H9 (cell line): ENCODE results near the gene TMEM164. TPM values are rescaled to one million over a fixed set of nuclear protein-coding genes. Genes with fewer than 3 reads are reported as not detected.

Experiments
- DNase-seq: peaks from one replicate; pipeline ENCODE4 v3.0.0-alpha.2; 2017
- H2AFZ ChIP-seq: one replicate; pipeline ENCODE4 v1.6.1; 2013; ENCODE audit warnings: mild to moderate bottlenecking, low read length, control low read depth, moderate library complexity
- H2AK5ac ChIP-seq: 2 replicates; pipeline ENCODE4 v1.6.1; 2013; ENCODE audit warnings: low read length, control low read depth, mixed read lengths; ENCODE audit not compliant: insufficient read length
- H2BK120ac ChIP-seq: one replicate; pipeline ENCODE4 v1.6.1; 2013; ENCODE audit warnings: low read depth, mild to moderate bottlenecking, low read length, control low read depth, inconsistent platforms; ENCODE audit not compliant: poor library complexity, severe bottlenecking
- H2BK12ac ChIP-seq: 2 replicates; pipeline ENCODE4 v1.6.1; 2013; ENCODE audit warnings: low read length, control low read depth, mixed read lengths, low read depth; ENCODE audit not compliant: insufficient read length
- H2BK15ac ChIP-seq: 2 replicates; pipeline ENCODE4 v1.6.1; 2013; ENCODE audit warnings: low read depth, low read length, control low read depth
- H2BK20ac ChIP-seq: one replicate; pipeline ENCODE4 v1.6.1; 2013; ENCODE audit warnings: low read depth, mild to moderate bottlenecking, low read length, control low read depth, inconsistent platforms; ENCODE audit not compliant: poor library complexity, severe bottlenecking
- H2BK5ac ChIP-seq: 2 replicates; pipeline ENCODE4 v1.6.1; 2013; ENCODE audit warnings: low read length, control low read depth, mixed read lengths; ENCODE audit not compliant: insufficient read length
- H3K14ac ChIP-seq: 2 replicates; pipeline ENCODE4 v1.6.1; 2013; ENCODE audit warnings: low read length, control low read depth; ENCODE audit not compliant: insufficient read depth
- H3K18ac ChIP-seq: 2 replicates; pipeline ENCODE4 v1.6.1; 2013; ENCODE audit warnings: low read depth, mild to moderate bottlenecking, mixed read lengths, low read length, control low read depth; ENCODE audit not compliant: insufficient read length
- H3K23ac ChIP-seq: 2 replicates; pipeline ENCODE4 v1.6.1; 2013; ENCODE audit warnings: low read length, control low read depth, mixed read lengths, low read depth; ENCODE audit not compliant: insufficient read length
- H3K23me2 ChIP-seq: 2 replicates; pipeline ENCODE4 v1.6.1; 2013; ENCODE audit warnings: low read depth, mild to moderate bottlenecking, mixed read lengths, low read length, control low read depth; ENCODE audit not compliant: insufficient read length, poor library complexity, severe bottlenecking
- H3K27ac ChIP-seq: 2 replicates; pipeline ENCODE4 v1.5.1; 2013; ENCODE audit warnings: low read length, control low read depth, mixed read lengths, low read depth; ENCODE audit not compliant: insufficient read length
- H3K27me3 ChIP-seq: 2 replicates; pipeline ENCODE4 v1.6.1; 2013; ENCODE audit warnings: low read length, control low read depth, inconsistent platforms; ENCODE audit not compliant: insufficient read depth
- H3K4ac ChIP-seq: 2 replicates; pipeline ENCODE4 v1.6.1; 2013; ENCODE audit warnings: low read depth, mild to moderate bottlenecking, control low read depth, inconsistent platforms, low read length, moderate library complexity
- H3K4me1 ChIP-seq: 2 replicates; pipeline ENCODE4 v1.6.1; 2013; ENCODE audit warnings: low read length, control low read depth, inconsistent platforms; ENCODE audit not compliant: insufficient read depth
- H3K4me2 ChIP-seq: 2 replicates; pipeline ENCODE4 v1.6.1; 2013; ENCODE audit warnings: low read length, control low read depth, mixed read lengths; ENCODE audit not compliant: insufficient read length, insufficient read depth
- H3K56ac ChIP-seq: 2 replicates; pipeline ENCODE4 v1.6.1; 2013; ENCODE audit warnings: low read depth, mild to moderate bottlenecking, mixed read lengths, low read length, control low read depth; ENCODE audit not compliant: insufficient read length
- H3K79me1 ChIP-seq: 2 replicates; pipeline ENCODE4 v1.6.1; 2013; ENCODE audit warnings: low read depth, mild to moderate bottlenecking, moderate library complexity, low read length, control low read depth, inconsistent platforms; ENCODE audit not compliant: insufficient read depth, poor library complexity, severe bottlenecking
- H3K79me2 ChIP-seq: 2 replicates; pipeline ENCODE4 v1.6.1; 2013; ENCODE audit warnings: low read length, control low read depth, inconsistent platforms; ENCODE audit not compliant: insufficient read depth
- H3K9ac ChIP-seq: 2 replicates; pipeline ENCODE4 v1.6.1; 2013; ENCODE audit warnings: low read length, control low read depth, mixed read lengths; ENCODE audit not compliant: insufficient read length; ENCODE audit errors: extremely low read depth
- H3K9me3 ChIP-seq: one replicate; pipeline ENCODE4 v1.6.1; 2013; ENCODE audit warnings: low read depth, low read length, inconsistent platforms; ENCODE audit not compliant: control insufficient read depth
- H3T11ph ChIP-seq: one replicate; pipeline ENCODE4 v1.6.1; 2013; ENCODE audit warnings: mild to moderate bottlenecking, low read length, control low read depth, inconsistent platforms
- H4K20me1 ChIP-seq: one replicate; pipeline ENCODE4 v1.6.1; 2013; ENCODE audit not compliant: control insufficient read depth, insufficient read length, insufficient read depth
- H4K5ac ChIP-seq: 2 replicates; pipeline ENCODE4 v1.6.1; 2013; ENCODE audit warnings: low read depth, mild to moderate bottlenecking, mixed read lengths, low read length, control low read depth; ENCODE audit not compliant: insufficient read length
- H4K8ac ChIP-seq: replicated peaks from 2 replicates; pipeline ENCODE4 v1.6.1; 2013; ENCODE audit warnings: low read length, control low read depth, mixed read lengths, low read depth; ENCODE audit not compliant: insufficient read length
- H4K91ac ChIP-seq: 2 replicates; pipeline ENCODE4 v1.6.1; 2013; ENCODE audit warnings: low read depth, mild to moderate bottlenecking, moderate library complexity, mixed read lengths, low read length, control low read depth; ENCODE audit not compliant: insufficient read length
- H3K27ac Mint-ChIP-seq, 3 experiments: 2 replicates in 2 of 3; 3 replicates in 1 of 3; pipeline ENCODE4 v1.8.0; 2020 to 2021; ENCODE audit warnings: mixed read lengths in 3 of 3, mild to moderate bottlenecking in 1 of 3, moderate library complexity in 1 of 3
- H3K27me3 Mint-ChIP-seq: 2 replicates; pipeline ENCODE4 v1.8.0; 2021; ENCODE audit warnings: low read depth, mild to moderate bottlenecking, moderate library complexity, mixed read lengths
- H3K36me3 Mint-ChIP-seq, 3 experiments: 2 replicates in 2 of 3; 3 replicates in 1 of 3; pipeline ENCODE4 v1.8.0; 2020 to 2021; ENCODE audit warnings: low read depth in 3 of 3, mixed read lengths in 3 of 3; ENCODE audit not compliant: insufficient read depth in 1 of 3
- H3K4me1 Mint-ChIP-seq, 2 experiments: 2 replicates each; pipeline ENCODE4 v1.8.0; 2020; ENCODE audit warnings: mixed read lengths in 2 of 2
- H3K4me3 Mint-ChIP-seq, 2 experiments: 2 replicates in 1 of 2; 3 replicates in 1 of 2; pipeline ENCODE4 v1.8.0; 2020 to 2021; ENCODE audit warnings: mild to moderate bottlenecking in 2 of 2, mixed read lengths in 2 of 2, moderate library complexity in 1 of 2
- H3K9me3 Mint-ChIP-seq, 2 experiments: 2 replicates in 1 of 2; 3 replicates in 1 of 2; pipeline ENCODE4 v1.8.0; 2020; ENCODE audit warnings: mild to moderate bottlenecking in 2 of 2, mixed read lengths in 2 of 2, moderate library complexity in 1 of 2
- CTCF ChIP-seq: fragments of 200-600 bp; sonication (generic); conservative IDR thresholded peaks from 3 replicates; pipeline ENCODE4 v1.8.0; 2021; ENCODE audit warnings: antibody characterized with exemption, mild to moderate bottlenecking
- WGBS: extraction: QIAGEN DNeasy Blood & Tissue Kit; methylation state at CpG from one replicate; pipeline ENCODE4 v1.1.7; 2013; ENCODE audit warnings: missing lambda C conversion rate, low lambda C conversion rate, mixed read lengths; ENCODE audit not compliant: insufficient read length; ENCODE audit errors: extremely low coverage; 5-methylcytosine and 5-hydroxymethylcytosine counted together
- total RNA-seq: library from RNA; stranded (reverse); gene quantifications from 2 replicates; pipeline ENCODE4 v1.2.1, GENCODE V29; 2021

Gene TMEM164
- total RNA-seq, 1 experiment from 2014 or later: 30.4 TPM

DNA sequence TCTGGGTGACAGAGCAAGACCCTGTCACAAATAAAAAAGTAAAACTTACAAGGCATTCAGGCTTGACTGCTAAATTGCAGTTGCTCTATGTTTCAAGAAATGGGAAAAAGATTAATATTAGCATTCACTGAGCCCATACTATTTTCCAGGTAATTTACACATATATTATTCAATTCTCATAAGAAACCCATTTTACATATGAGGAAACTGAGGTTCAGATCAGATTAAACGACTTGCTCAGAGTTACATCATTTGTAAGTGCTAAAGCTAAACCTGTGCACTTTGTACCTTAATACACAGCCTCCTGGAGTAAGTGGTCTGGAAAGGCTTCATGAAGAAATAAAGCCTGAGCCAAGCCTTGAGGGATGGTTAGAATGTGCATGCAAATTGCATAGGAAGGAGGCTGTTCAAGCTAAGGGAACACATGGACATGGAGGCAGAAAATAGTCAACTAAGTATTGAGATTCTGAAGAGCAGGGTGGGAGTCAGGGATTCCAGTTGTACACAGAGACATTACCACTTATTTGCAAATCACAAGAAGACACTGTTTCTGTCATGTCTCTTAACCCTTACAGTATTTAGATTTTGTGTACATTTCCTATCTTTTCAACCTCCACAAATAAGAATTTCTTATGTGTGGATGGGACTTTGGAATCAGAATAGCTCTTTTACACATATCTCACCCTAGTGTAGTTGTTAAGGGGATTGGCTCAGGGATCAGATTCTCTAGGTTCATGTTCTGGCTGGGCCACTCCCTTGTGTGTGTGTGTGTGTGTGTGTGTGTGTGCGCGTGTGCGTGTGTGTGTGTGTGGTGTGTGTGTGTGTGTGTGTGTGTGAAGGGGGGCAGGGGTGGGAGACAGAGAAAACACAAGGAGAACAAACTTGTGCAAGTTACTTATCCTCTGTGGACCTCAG lies 113.4 kb downstream of the TMEM164 start:
- H2BK20ac ChIP-seq: no peak overlapping the region
- no peaks in the 10 kb centered on the region for H3K4me1 ChIP-seq
- no peak overlapping the region for H3K4me3 Mint-ChIP-seq
- H3K4me2 ChIP-seq: no peak overlapping the region
- H3K4me1 Mint-ChIP-seq: peaks cover 3 to 4% of the 10 kb centered on the region in 2 experiments; a peak in 2 of 4 replicates
- no peak for DNase-seq
- no peaks in the 10 kb centered on the region for H3K79me2 ChIP-seq
- no peak overlapping the region for H4K8ac ChIP-seq
- H3K79me1 ChIP-seq: no peaks in the 10 kb centered on the region
- H3K14ac ChIP-seq: no peak overlapping the region
- H3K27me3 Mint-ChIP-seq: no peaks in the 10 kb centered on the region
- no peak overlapping the region for H4K5ac ChIP-seq
- H2AK5ac ChIP-seq: no peak overlapping the region
- no peak overlapping the region for H2AFZ ChIP-seq
- no peaks in the 10 kb centered on the region for H4K20me1 ChIP-seq
- H3K36me3 Mint-ChIP-seq: peaks cover 0 to 4% (median 0%) of the 10 kb centered on the region in 3 experiments; a peak in 2 of 7 replicates
- no peak overlapping the region for H3T11ph ChIP-seq
- H3K27me3 ChIP-seq: no peaks in the 10 kb centered on the region
- H3K9me3 ChIP-seq: no peaks in the 10 kb centered on the region
- H3K27ac Mint-ChIP-seq: no peak overlapping the region
- no peak overlapping the region for H3K4ac ChIP-seq
- no peak overlapping the region for H3K18ac ChIP-seq
- H3K23me2 ChIP-seq: no peaks in the 10 kb centered on the region
- no peak overlapping the region for H2BK12ac ChIP-seq
- H4K91ac ChIP-seq: no peak overlapping the region
- H2BK120ac ChIP-seq: no peak overlapping the region
- WGBS: no CpG with 5 or more reads among the region's 4 CpGs
- no peak for TF ChIP-seq CTCF
- H2BK5ac ChIP-seq: no peak overlapping the region
- no peak overlapping the region for H3K56ac ChIP-seq
- no peak overlapping the region for H3K27ac ChIP-seq
- no peak overlapping the region for H3K23ac ChIP-seq
- H3K9ac ChIP-seq: no peak overlapping the region
- no peak overlapping the region for H2BK15ac ChIP-seq
- H3K9me3 Mint-ChIP-seq: no peaks in the 10 kb centered on the region
